H1 (cell line): ENCODE data around the gene PIK3R1. TPM values are rescaled to one million over a fixed set of nuclear protein-coding genes. Genes with fewer than 3 reads are reported as not detected.

Experiments used
- CTCF ChIA-PET: fragments of 300-600 bp; sonication (Branson Sonifier 250); formaldehyde crosslinking; loops from one replicate; lab custom pipeline; 2021; ENCODE audit not compliant: partially characterized antibody; lab: Charles Lee
- POLR2A ChIA-PET: fragments of 300-600 bp; sonication (Branson Sonifier 250); formaldehyde crosslinking; loops from one replicate; lab custom pipeline; 2021; ENCODE audit warnings: inconsistent platforms; ENCODE audit not compliant: partially characterized antibody; lab: Charles Lee
- DNase-seq, 2 experiments: peaks; one replicate each; pipeline versions ENCODE4 v3.0.0 to v3.0.0-alpha.2; 2010 to 2022; ENCODE audit warnings: low spot score in 2 of 2, low read depth in 1 of 2, mixed read lengths in 1 of 2
- FAIRE-seq: peaks from 2 replicates; lab custom pipeline; 2011; peaks lifted over from hg19 to GRCh38; lab: Jason Lieb, UNC
- H2AFZ ChIP-seq: 2 replicates; pipeline ENCODE4 v1.8.1; 2012; ENCODE audit warnings: low read length, inconsistent platforms
- H2AK5ac ChIP-seq: 2 replicates; pipeline ENCODE4 v1.6.1; 2013; ENCODE audit warnings: low read depth, low read length
- H2BK120ac ChIP-seq: replicated peaks from 2 replicates; pipeline ENCODE3; 2013; ENCODE audit warnings: low read depth, low read length, inconsistent platforms
- H2BK12ac ChIP-seq: 2 replicates; pipeline ENCODE4 v1.6.1; 2013; ENCODE audit warnings: low read depth, low read length
- H2BK15ac ChIP-seq: 2 replicates; pipeline ENCODE4 v1.6.1; 2013; ENCODE audit warnings: low read length
- H2BK20ac ChIP-seq: 2 replicates; pipeline ENCODE4 v1.6.1; 2013; ENCODE audit warnings: low read length
- H2BK5ac ChIP-seq: 2 replicates; pipeline ENCODE4 v1.6.1; 2013; ENCODE audit warnings: low read depth, low read length
- H3K14ac ChIP-seq: 2 replicates; pipeline ENCODE4 v1.6.1; 2013; ENCODE audit warnings: inconsistent platforms; ENCODE audit not compliant: insufficient read length
- H3K18ac ChIP-seq: 2 replicates; pipeline ENCODE4 v1.6.1; 2013; ENCODE audit warnings: low read length; ENCODE audit errors: extremely low read depth
- H3K23ac ChIP-seq: 2 replicates; pipeline ENCODE4 v1.6.1; 2013; ENCODE audit warnings: inconsistent platforms; ENCODE audit not compliant: insufficient read length
- H3K23me2 ChIP-seq: 2 replicates; pipeline ENCODE4 v1.6.1; 2013; ENCODE audit warnings: low read depth, low read length
- H3K27ac ChIP-seq: 2 replicates; pipeline ENCODE4 v1.6.1; 2011; ENCODE audit warnings: low read depth, low read length, inconsistent platforms
- H3K27me3 ChIP-seq, 4 experiments: replicated peaks in 1 of 4; 1 replicate in 1 of 4; 2 replicates in 3 of 4; pipeline versions ENCODE4 v1.6.1 to v1.8.1; 2011 to 2013; ENCODE audit warnings: low read length in 3 of 4, mild to moderate bottlenecking in 3 of 4, inconsistent platforms in 2 of 4, mixed read lengths in 2 of 4, moderate library complexity in 1 of 4; ENCODE audit not compliant: control insufficient read depth in 3 of 4, insufficient read depth in 3 of 4; ENCODE audit errors: extremely low read depth in 1 of 4
- H3K36me3 ChIP-seq, 4 experiments: 2 replicates each; pipeline versions ENCODE4 v1.6.1 to v1.8.1; 2011 to 2013; ENCODE audit warnings: mild to moderate bottlenecking in 4 of 4, low read length in 3 of 4, moderate library complexity in 2 of 4, control low read depth in 1 of 4, inconsistent platforms in 1 of 4; ENCODE audit not compliant: insufficient read depth in 4 of 4, control insufficient read depth in 2 of 4
- H3K4ac ChIP-seq: replicated peaks from 2 replicates; pipeline ENCODE3; 2013; ENCODE audit warnings: low read length, low read depth, mixed read lengths, inconsistent platforms; ENCODE audit not compliant: insufficient read length
- H3K4me1 ChIP-seq, 4 experiments: replicated peaks in 1 of 4; 1 replicate in 1 of 4; 2 replicates in 3 of 4; pipeline versions ENCODE4 v1.6.1 to v1.8.1; 2011 to 2013; ENCODE audit warnings: low read length in 3 of 4, inconsistent platforms in 2 of 4, mixed read lengths in 1 of 4; ENCODE audit not compliant: insufficient read depth in 4 of 4, control insufficient read depth in 3 of 4
- H3K4me2 ChIP-seq, 2 experiments: 2 replicates each; pipeline versions ENCODE4 v1.6.1 to v1.8.1; 2011 to 2013; ENCODE audit warnings: low read depth in 2 of 2, low read length in 2 of 2, control low read depth in 1 of 2, inconsistent platforms in 1 of 2, mild to moderate bottlenecking in 1 of 2; ENCODE audit not compliant: insufficient read depth in 1 of 2
- H3K4me3 ChIP-seq, 4 experiments: fragments of 200-600, 300-600 bp in 1 of 4; sonication (generic), shearing (Covaris generic), sonication (Bioruptor Twin) in 1 of 4; 2 replicates each; pipeline versions ENCODE4 v1.5.1 to v1.8.1; 2011 to 2016; ENCODE audit warnings: low read length in 4 of 4, low read depth in 3 of 4, control low read depth in 2 of 4, inconsistent platforms in 2 of 4, mild to moderate bottlenecking in 2 of 4, mixed read lengths in 1 of 4, moderate library complexity in 1 of 4; ENCODE audit not compliant: insufficient read depth in 2 of 4; ENCODE audit errors: extremely low read depth in 1 of 4
- H3K56ac ChIP-seq: replicated peaks from 2 replicates; pipeline ENCODE3; 2013; ENCODE audit warnings: low read depth, mild to moderate bottlenecking, mixed read lengths, low read length, inconsistent platforms; ENCODE audit not compliant: insufficient read length
- H3K79me1 ChIP-seq: 2 replicates; pipeline ENCODE4 v1.6.1; 2013; ENCODE audit warnings: low read depth, low read length, control low read depth
- H3K79me2 ChIP-seq, 2 experiments: 2 replicates each; pipeline versions ENCODE4 v1.6.1 to v1.8.1; 2012 to 2013; ENCODE audit warnings: low read length in 2 of 2, mild to moderate bottlenecking in 2 of 2, inconsistent platforms in 1 of 2; ENCODE audit not compliant: insufficient read depth in 2 of 2, control insufficient read depth in 1 of 2
- H3K9ac ChIP-seq, 4 experiments: replicated peaks in 1 of 4; 1 replicate in 1 of 4; 2 replicates in 3 of 4; pipeline versions ENCODE4 v1.6.1 to v1.8.1; 2011 to 2013; ENCODE audit warnings: low read depth in 3 of 4, low read length in 3 of 4, control low read depth in 2 of 4, mild to moderate bottlenecking in 2 of 4, moderate library complexity in 2 of 4, inconsistent platforms in 1 of 4; ENCODE audit errors: extremely low read depth in 1 of 4
- H3K9me3 ChIP-seq, 2 experiments: 2 replicates each; pipeline versions ENCODE4 v1.6.1 to v1.8.1; 2012 to 2013; ENCODE audit warnings: mild to moderate bottlenecking in 2 of 2, moderate library complexity in 2 of 2, control low read depth in 1 of 2, inconsistent platforms in 1 of 2, low read depth in 1 of 2, low read length in 1 of 2, mixed read lengths in 1 of 2; ENCODE audit not compliant: insufficient read depth in 2 of 2
- H4K20me1 ChIP-seq, 2 experiments: replicated peaks in 1 of 2; 2 replicates each; pipeline versions ENCODE3 to v1.8.1; 2011 to 2013; ENCODE audit warnings: inconsistent platforms in 2 of 2, low read length in 2 of 2, mild to moderate bottlenecking in 1 of 2; ENCODE audit not compliant: insufficient read depth in 2 of 2, control insufficient read depth in 1 of 2
- H4K5ac ChIP-seq: 2 replicates; pipeline ENCODE4 v1.6.1; 2013; ENCODE audit warnings: low read length, low read depth, mixed read lengths, inconsistent platforms; ENCODE audit not compliant: insufficient read length
- H4K8ac ChIP-seq: 2 replicates; pipeline ENCODE4 v1.8.0; 2013; ENCODE audit warnings: mild to moderate bottlenecking, moderate library complexity, low read length, inconsistent platforms; ENCODE audit not compliant: insufficient read depth; ENCODE audit errors: extremely low read depth
- H4K91ac ChIP-seq: replicated peaks from 2 replicates; pipeline ENCODE3; 2013; ENCODE audit warnings: low read length, mixed read lengths, inconsistent platforms; ENCODE audit not compliant: insufficient read length
- BRCA1 ChIP-seq: IDR thresholded peaks from 2 replicates; pipeline ENCODE4 v1.6.1; 2012; ENCODE audit warnings: low read depth, low read length, improper control_type of control experiment
- CBX8 ChIP-seq: fragments of 300-800, 300-1000 bp; sonication (generic); IDR thresholded peaks from 2 replicates; pipeline ENCODE4 v1.7.1; 2016; ENCODE audit warnings: low read depth, low read length, borderline replicate concordance
- EGR1 ChIP-seq: IDR thresholded peaks from 2 replicates; pipeline ENCODE4 v1.6.1; 2011; ENCODE audit warnings: low read depth, low read length, borderline replicate concordance
- KDM1A ChIP-seq: fragments of 200-600, 300-600 bp; sonication (generic); IDR thresholded peaks from 2 replicates; pipeline ENCODE4 v1.7.1; 2016; ENCODE audit warnings: mild to moderate bottlenecking, low read length, borderline replicate concordance
- NANOG ChIP-seq: IDR thresholded peaks from 2 replicates; pipeline ENCODE4 v1.6.1; 2011; ENCODE audit warnings: low read length, low read depth, mild to moderate bottlenecking, inconsistent platforms; ENCODE audit not compliant: insufficient read depth, poor library complexity, severe bottlenecking
- POLR2AphosphoS5 ChIP-seq: IDR thresholded peaks from 2 replicates; pipeline ENCODE4 v1.6.1; 2011; ENCODE audit warnings: low read depth, low read length
- POU5F1 ChIP-seq: IDR thresholded peaks from 2 replicates; pipeline ENCODE4 v1.6.1; 2011; ENCODE audit warnings: low read depth, mild to moderate bottlenecking, low read length, moderate library complexity
- RFX5 ChIP-seq: IDR thresholded peaks from 2 replicates; pipeline ENCODE4 v1.6.1; 2011; ENCODE audit warnings: low read depth, low read length, improper control_type of control experiment, borderline replicate concordance
- SP1 ChIP-seq: IDR thresholded peaks from 2 replicates; pipeline ENCODE4 v1.6.1; 2011; ENCODE audit warnings: low read depth, low read length
- SUZ12 ChIP-seq: fragments of 200-600 bp; sonication (generic); IDR thresholded peaks from 2 replicates; pipeline ENCODE4 v1.6.1; 2012; ENCODE audit warnings: mild to moderate bottlenecking, inconsistent platforms, low read length, moderate library complexity, mixed read lengths
- WGBS, 2 experiments: shearing (Covaris generic) in 1 of 2; methylation state at CpG; one replicate each; pipeline versions ENCODE4 v1.1.6 to v1.1.7; 2013 to 2015; ENCODE audit warnings: low lambda C conversion rate in 2 of 2, mixed read lengths in 2 of 2, inconsistent platforms in 1 of 2, low coverage in 1 of 2, missing lambda C conversion rate in 1 of 2; ENCODE audit not compliant: insufficient replicate concordance in 2 of 2, insufficient coverage in 1 of 2, insufficient read length in 1 of 2; ENCODE audit errors: extremely low coverage in 1 of 2, missing lambda C conversion rate in 1 of 2; 5-methylcytosine and 5-hydroxymethylcytosine counted together
- polyA plus RNA-seq, 7 experiments: library from polyadenylated mRNA; depleted of rRNA in 3 of 7; stranded (reverse) in 5 of 7; unstranded in 2 of 7; fragments of >200 nt in 5 of 7; fragments of 200-250 nt in 2 of 7; gene quantifications; 1 replicate in 5 of 7; 2 replicates in 1 of 7; 4 replicates in 1 of 7; pipeline versions ENCODE4 v1.2.1 to v1.2.3, GENCODE V29; 2011 to 2013; ENCODE audit warnings: missing spikeins in 2 of 7, mixed read lengths in 2 of 7
- total RNA-seq: library from RNA; stranded (reverse); fragmentation: NEBNext Ultra II Directional; extraction: Animal tissue kit (Norgen Biotek cat#: 25700); gene quantifications from 2 replicates; pipeline ENCODE4 v1.2.1, GENCODE V29; 2021
- TF ChIP-seq, protein P1 (sequence below): IDR thresholded peaks from 2 replicates; pipeline ENCODE4 v1.6.1; 2012; ENCODE audit warnings: inconsistent platforms
- TF ChIP-seq, protein P2 (sequence below): IDR thresholded peaks from 2 replicates; pipeline ENCODE4 v1.6.1; 2012; ENCODE audit warnings: inconsistent platforms

PIK3R1 gene
- total and polyA plus RNA-seq, 2 of the 8 experiments (the other 6 are each of a cell fraction or from before 2014, with no cell fraction given): 2.3 to 13.7 TPM

DNA sequence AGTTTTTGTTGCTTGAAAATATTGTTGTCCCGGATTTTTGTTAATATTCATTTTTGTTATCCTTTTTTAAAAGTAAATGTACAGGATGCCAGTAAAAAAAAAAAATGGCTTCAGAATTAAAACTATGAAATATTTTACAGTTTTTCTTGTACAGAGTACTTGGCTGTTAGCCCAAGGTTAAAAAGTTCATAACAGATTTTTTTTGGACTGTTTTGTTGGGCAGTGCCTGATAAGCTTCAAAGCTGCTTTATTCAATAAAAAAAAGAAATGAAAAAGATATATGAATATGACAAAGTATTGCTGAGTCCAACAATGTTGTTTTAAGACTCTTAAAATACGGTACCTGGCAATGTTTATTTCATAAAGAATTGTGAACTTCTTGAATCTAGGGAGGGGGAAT is 82.9 kb downstream of the PIK3R1 start:
- Histone ChIP-seq H3K14ac (no peak overlapping the region), H3K36me3 (peaks cover 2 to 29% (median 23%) of the 10 kb centered on the region in 4 experiments; a peak in 6 of 8 replicates), H3K9me3 (no peaks in the 10 kb centered on the region), H3K79me1 (no peaks in the 10 kb centered on the region), H3K23me2 (no peaks in the 10 kb centered on the region), H3K27me3 (no peaks in the 10 kb centered on the region), H2AK5ac (no peak overlapping the region), H3K4me1 (no peaks in the 10 kb centered on the region), H3K4me3 (no peak overlapping the region), H2BK12ac (no peak overlapping the region), H4K8ac (no peak overlapping the region), H3K4me2 (no peak overlapping the region), H3K27ac (no peak overlapping the region), H2BK5ac (no peak overlapping the region), H2BK15ac (no peak overlapping the region), H2BK120ac (no peak overlapping the region), H2BK20ac (no peak overlapping the region), H3K79me2 (no peaks in the 10 kb centered on the region), H3K18ac (no peak overlapping the region), H4K91ac (no peak overlapping the region), H3K4ac (no peak overlapping the region), H4K20me1 (no peaks in the 10 kb centered on the region), H4K5ac (no peak overlapping the region), H3K9ac (no peak overlapping the region), H2AFZ (no peak overlapping the region), H3K56ac (no peak overlapping the region), H3K23ac (no peak overlapping the region)
- 98% methylated on average over 2 of the region's 2 CpGs; no CpG with 5 or more reads in 1 of the 2 experiments for WGBS, 2 experiments
- ChIA-PET CTCF (interaction anchor here (1.4 to 2.3 kb wide), 2 partner anchors 10 to 12 kb away, joined by 3 to 11 read pairs; no protein-coding TSS in a partner anchor), POLR2A (no interaction called here)
- DNase-seq: no peak
- FAIRE-seq: no peak
- TF ChIP-seq SP1: no peak
- TF ChIP-seq NANOG: no peak
- TF ChIP-seq, protein P1, sequence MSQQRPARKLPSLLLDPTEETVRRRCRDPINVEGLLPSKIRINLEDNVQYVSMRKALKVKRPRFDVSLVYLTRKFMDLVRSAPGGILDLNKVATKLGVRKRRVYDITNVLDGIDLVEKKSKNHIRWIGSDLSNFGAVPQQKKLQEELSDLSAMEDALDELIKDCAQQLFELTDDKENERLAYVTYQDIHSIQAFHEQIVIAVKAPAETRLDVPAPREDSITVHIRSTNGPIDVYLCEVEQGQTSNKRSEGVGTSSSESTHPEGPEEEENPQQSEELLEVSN: no peak
- no peak for TF ChIP-seq EGR1
- TF ChIP-seq POU5F1: no peak
- TF ChIP-seq SUZ12: no peak
- no peak for TF ChIP-seq KDM1A
- TF ChIP-seq RFX5: no peak
- TF ChIP-seq BRCA1: no peak
- TF ChIP-seq, protein P2, sequence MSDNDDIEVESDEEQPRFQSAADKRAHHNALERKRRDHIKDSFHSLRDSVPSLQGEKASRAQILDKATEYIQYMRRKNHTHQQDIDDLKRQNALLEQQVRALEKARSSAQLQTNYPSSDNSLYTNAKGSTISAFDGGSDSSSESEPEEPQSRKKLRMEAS: no peak
- no peak for TF ChIP-seq CBX8
- no peak for TF ChIP-seq POLR2AphosphoS5
